NCI-H2227 (cell line): ENCODE measurements around the gene DHTKD1.
"Not testable (repeated sequence)": the region's sequence is repeated elsewhere in the genome, so short reads cannot be mapped to it uniquely, and the experiment has no call there.

Source experiments
- DNase-seq: peaks from one replicate; lab custom pipeline; 2025; ENCODE audit not compliant: unreplicated experiment; lab: John Stamatoyannopoulos, UW

DHTKD1 gene

GRCh38 chr10:12063483-12063818 is 5.3 kb upstream of the DHTKD1 start:
- DNase-seq = no peak

GRCh38 chr10:12067336-12067735 is 1.4 kb upstream of the DHTKD1 start:
- no peak for DNase-seq

GRCh38 chr10:12071441-12071840 is 2.7 kb downstream of the DHTKD1 start:
- DNase-seq = not testable (repeated sequence)

- DNase-seq = no peak
These were observed 4.8 kb downstream of the DHTKD1 start for GRCh38 chr10:12073526-12073925.

GRCh38 chr10:12077580-12078180 is 8.9 kb downstream of the DHTKD1 start:
- DNase-seq = no peak

GRCh38 chr10:12081470-12081869 is 12.7 kb downstream of the DHTKD1 start:
- DNase-seq = no peak

- DNase-seq = no peak
These were observed 13.3 kb downstream of the DHTKD1 start for GRCh38 chr10:12081879-12082557.

- DNase-seq = no peak
These were observed 20.2 kb downstream of the DHTKD1 start for GRCh38 chr10:12088919-12089318.

- DNase-seq = no peak
These were observed 22.7 kb downstream of the DHTKD1 start for GRCh38 chr10:12091421-12091820.

GRCh38 chr10:12097361-12097760 is 28.6 kb downstream of the DHTKD1 start:
- not testable (repeated sequence) for DNase-seq

GRCh38 chr10:12097791-12098190 is 29.0 kb downstream of the DHTKD1 start:
- DNase-seq = no peak

- DNase-seq = no peak
These were observed 30.2 kb downstream of the DHTKD1 start for GRCh38 chr10:12098966-12099365.

- no peak for DNase-seq
These were observed 35.0 kb downstream of the DHTKD1 start for GRCh38 chr10:12103802-12104201.

- DNase-seq = no peak
These were observed 39.0 kb downstream of the DHTKD1 start for GRCh38 chr10:12107781-12108180.

GRCh38 chr10:12109286-12109685 is 40.5 kb downstream of the DHTKD1 start:
- no peak for DNase-seq

- DNase-seq = no peak
These were observed 42.8 kb downstream of the DHTKD1 start for GRCh38 chr10:12111528-12111927.

GRCh38 chr10:12113627-12114026 is 44.9 kb downstream of the DHTKD1 start:
- no peak for DNase-seq

- DNase-seq = no peak
These were observed 52.9 kb downstream of the DHTKD1 start for GRCh38 chr10:12121673-12122072.

- DNase-seq = peak; percentile 95
These were observed 60.7 kb downstream of the DHTKD1 start, which contains the start of gene SEC61A2 for GRCh38 chr10:12129222-12130111. SEC61A2 (plus strand) TSS chr10:12129677; CDS start chr10:12129788, 111 bp downstream.

GRCh38 chr10:12130237-12130872 is 61.6 kb downstream of the DHTKD1 start:
- DNase-seq = peak; percentile 80

GRCh38 chr10:12135631-12136030 is 66.9 kb downstream of the DHTKD1 start:
- no peak for DNase-seq
